Upper lobe of right lung (tissue), 1 donor: ENCODE measurements around the gene SMIM35. TPM values are rescaled to one million over a fixed set of nuclear protein-coding genes. Genes with fewer than 3 reads are reported as not detected.

Experiments
- ATAC-seq: fragments of 200-7000 bp; cut with Tn5 transposase; one replicate; pipeline ENCODE4 v1.9.1; 2020; ENCODE audit warnings: mild to moderate bottlenecking, moderate library complexity
- DNase-seq: peaks from one replicate; pipeline ENCODE4 v3.0.0-alpha.2; 2020
- H3K27ac ChIP-seq: fragments of 200-600 bp; one replicate; pipeline ENCODE4 v1.8.0; 2022
- H3K27me3 ChIP-seq: fragments of 200-600 bp; one replicate; pipeline ENCODE4 v1.8.0; 2022; ENCODE audit warnings: mild to moderate bottlenecking
- H3K36me3 ChIP-seq: fragments of 200-600 bp; one replicate; pipeline ENCODE4 v1.8.0; 2022
- H3K4me1 ChIP-seq: fragments of 200-600 bp; one replicate; pipeline ENCODE4 v1.8.0; 2022
- H3K4me3 ChIP-seq: fragments of 200-600 bp; one replicate; pipeline ENCODE4 v1.8.0; 2022; ENCODE audit warnings: mild to moderate bottlenecking
- H3K9me3 ChIP-seq: fragments of 200-600 bp; one replicate; pipeline ENCODE4 v1.8.0; 2022
- intact Hi-C: fragments of 100-400 bp; cut with DNase I; formaldehyde crosslinking; loops from one replicate; pipeline ENCODE4 v1.11.0; 2022
- total RNA-seq: library from RNA; stranded (reverse); fragmentation: NEBNext Ultra II Directional; extraction: Animal tissue kit (Norgen Biotek cat#: 25700); gene quantifications from one replicate; pipeline ENCODE4 v1.2.1, GENCODE V29; 2021
- TF ChIP-seq, protein P1 (sequence below): fragments of 200-600 bp; IDR thresholded peaks from one replicate; pipeline ENCODE4 v1.8.0; 2022; ENCODE audit warnings: antibody characterized with exemption
- donor health status: DM: no; HTN: yes; CAD: no; lungs with severe emphysema.

The SMIM35 gene
- total RNA-seq, 1 donor from 2014 or later, result not detected

DNA sequence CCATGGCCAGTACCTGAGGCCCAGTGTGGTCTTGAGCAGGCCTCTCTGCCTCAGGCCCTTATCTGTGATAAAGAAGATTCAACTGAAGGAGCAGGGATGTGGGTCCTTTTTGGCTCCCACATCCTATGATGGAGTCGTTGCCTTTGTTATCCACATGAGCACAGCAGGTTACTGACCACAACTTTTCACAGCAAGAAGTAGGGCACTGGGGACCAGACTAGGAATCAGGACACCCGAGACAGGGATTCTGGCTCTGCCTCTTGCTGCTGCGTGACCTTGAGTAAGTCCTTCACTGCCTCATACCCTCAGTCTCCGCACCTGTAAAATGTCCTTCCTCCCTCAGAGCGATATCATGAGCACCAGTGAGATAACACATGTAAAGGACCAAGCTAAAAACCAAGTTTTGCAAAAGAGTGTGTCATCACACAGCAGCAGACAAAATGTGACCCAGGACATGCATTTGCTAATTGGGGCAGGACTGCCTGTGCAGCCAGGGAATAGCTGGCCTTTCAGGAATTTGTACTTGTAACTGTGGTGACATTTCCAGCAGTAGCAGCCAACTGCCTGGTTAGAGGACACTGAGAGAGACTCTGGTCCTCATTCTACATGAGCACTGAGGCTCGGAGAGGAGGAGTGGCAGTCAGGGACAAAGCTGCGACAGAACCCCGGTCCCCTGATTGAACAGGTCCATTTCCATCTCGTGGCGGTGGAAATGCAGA lies 13.2 kb upstream of the SMIM35 start:
- Histone ChIP-seq H3K27ac (no peak overlapping the region), H3K36me3 (no peaks in the 10 kb centered on the region), H3K4me3 (no peak overlapping the region), H3K9me3 (no peaks in the 10 kb centered on the region), H3K4me1 (no peaks in the 10 kb centered on the region), H3K27me3 (no peaks in the 10 kb centered on the region)
- no peak for ATAC-seq
- intact Hi-C loops, result no loop called here
- TF ChIP-seq, protein P1, sequence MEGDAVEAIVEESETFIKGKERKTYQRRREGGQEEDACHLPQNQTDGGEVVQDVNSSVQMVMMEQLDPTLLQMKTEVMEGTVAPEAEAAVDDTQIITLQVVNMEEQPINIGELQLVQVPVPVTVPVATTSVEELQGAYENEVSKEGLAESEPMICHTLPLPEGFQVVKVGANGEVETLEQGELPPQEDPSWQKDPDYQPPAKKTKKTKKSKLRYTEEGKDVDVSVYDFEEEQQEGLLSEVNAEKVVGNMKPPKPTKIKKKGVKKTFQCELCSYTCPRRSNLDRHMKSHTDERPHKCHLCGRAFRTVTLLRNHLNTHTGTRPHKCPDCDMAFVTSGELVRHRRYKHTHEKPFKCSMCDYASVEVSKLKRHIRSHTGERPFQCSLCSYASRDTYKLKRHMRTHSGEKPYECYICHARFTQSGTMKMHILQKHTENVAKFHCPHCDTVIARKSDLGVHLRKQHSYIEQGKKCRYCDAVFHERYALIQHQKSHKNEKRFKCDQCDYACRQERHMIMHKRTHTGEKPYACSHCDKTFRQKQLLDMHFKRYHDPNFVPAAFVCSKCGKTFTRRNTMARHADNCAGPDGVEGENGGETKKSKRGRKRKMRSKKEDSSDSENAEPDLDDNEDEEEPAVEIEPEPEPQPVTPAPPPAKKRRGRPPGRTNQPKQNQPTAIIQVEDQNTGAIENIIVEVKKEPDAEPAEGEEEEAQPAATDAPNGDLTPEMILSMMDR, result no peak
- DNase-seq, result peak; percentile 21

DNA sequence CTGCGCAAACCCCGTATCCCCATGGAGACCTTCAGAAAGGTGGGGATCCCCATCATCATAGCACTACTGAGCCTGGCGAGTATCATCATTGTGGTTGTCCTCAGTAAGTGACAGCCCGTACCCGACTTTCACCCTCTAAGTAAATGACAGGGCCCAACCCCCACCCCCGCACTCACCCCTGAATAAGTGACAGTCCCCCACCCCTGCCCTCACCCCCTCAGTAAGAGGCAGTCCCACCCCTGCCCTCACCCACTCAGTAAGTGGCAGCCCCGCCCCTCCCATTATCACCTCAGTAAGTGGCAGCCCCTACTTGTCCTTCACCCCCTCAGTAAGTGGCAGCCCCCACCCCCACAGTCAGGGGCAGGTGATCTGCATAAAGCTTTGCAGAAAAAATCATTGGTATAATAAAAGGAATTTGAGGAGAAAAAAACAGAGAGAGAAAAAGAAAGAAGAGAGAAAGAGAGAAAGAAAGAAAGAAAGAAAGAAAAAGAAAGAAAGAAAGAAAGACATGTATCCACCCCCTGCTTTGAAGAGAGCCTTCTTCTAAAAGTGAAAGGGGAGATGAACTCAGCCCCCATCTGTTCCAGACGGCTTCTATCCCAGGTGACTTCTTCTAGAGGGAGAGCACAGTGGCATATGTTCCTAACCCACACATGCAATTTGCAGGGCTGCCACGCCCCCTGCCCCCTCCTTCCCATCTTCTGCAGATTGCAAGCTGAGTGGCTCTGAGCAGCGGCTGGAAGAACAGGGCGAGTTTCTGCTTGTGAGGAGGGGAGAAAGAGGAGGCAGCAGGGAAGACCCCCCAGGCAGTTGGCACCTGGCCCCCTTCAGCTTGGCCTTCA lies 12.5 kb upstream of the SMIM35 start:
- Histone ChIP-seq H3K4me1 (no peaks in the 10 kb centered on the region), H3K4me3 (no peak overlapping the region), H3K36me3 (no peaks in the 10 kb centered on the region), H3K9me3 (no peaks in the 10 kb centered on the region), H3K27me3 (no peaks in the 10 kb centered on the region), H3K27ac (no peak overlapping the region)
- TF ChIP-seq, protein P1, result no peak
- peak; percentile 33 for DNase-seq
- intact Hi-C loops, result no loop called here
- no peak for ATAC-seq

DNA sequence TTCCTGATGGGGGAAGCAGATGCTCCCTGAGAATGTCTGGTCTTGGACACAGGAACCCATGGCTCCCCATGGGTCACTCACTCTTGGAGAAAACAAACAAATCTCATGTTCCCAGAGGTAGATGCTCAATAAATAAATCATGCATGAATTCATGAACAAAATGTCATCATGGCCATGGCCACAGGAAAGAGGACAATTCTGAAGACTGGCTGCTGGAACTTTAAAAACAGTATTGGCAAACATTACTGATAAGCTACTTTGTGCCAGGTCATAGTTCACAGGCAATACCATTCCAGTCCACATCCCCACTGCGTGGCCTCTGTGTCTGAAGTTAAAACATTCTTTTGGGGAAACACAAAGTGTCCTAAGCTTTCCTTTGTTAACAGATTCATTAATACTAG lies 9.2 kb upstream of the SMIM35 start:
- H3K36me3 ChIP-seq, result no peaks in the 10 kb centered on the region
- H3K4me1 ChIP-seq, result no peaks in the 10 kb centered on the region
- DNase-seq, result no peak
- intact Hi-C loops, result no loop called here
- no peaks in the 10 kb centered on the region for H3K27me3 ChIP-seq
- H3K4me3 ChIP-seq, result no peak overlapping the region
- TF ChIP-seq, protein P1, result no peak
- ATAC-seq, result no peak
- H3K27ac ChIP-seq, result no peak overlapping the region
- no peaks in the 10 kb centered on the region for H3K9me3 ChIP-seq

DNA sequence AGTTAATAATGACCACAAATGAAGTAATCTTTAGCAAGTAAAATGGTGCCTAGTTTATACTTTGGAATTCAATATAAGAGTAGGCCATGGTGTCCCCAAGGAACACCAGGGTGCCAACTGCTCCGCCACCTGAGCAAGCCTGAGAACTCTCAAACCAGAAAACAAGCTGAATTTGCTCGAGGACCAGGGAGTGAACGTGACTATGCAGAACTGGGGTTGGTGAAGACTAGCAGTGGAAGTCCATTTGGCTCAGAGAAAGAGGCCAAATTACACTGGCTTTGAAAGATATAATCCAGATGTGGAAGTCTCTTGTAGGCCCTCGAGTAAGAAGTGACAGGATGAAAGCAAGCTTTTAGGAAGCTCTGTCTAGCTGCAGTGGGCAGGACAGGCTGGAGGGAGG lies 8.7 kb upstream of the SMIM35 start:
- TF ChIP-seq, protein P1, result no peak
- no peak for DNase-seq
- no peak for ATAC-seq
- Histone ChIP-seq H3K36me3 (no peaks in the 10 kb centered on the region), H3K27ac (no peak overlapping the region), H3K4me3 (no peak overlapping the region), H3K27me3 (no peaks in the 10 kb centered on the region), H3K9me3 (no peaks in the 10 kb centered on the region), H3K4me1 (no peaks in the 10 kb centered on the region)
- intact Hi-C loops, result no loop called here

DNA sequence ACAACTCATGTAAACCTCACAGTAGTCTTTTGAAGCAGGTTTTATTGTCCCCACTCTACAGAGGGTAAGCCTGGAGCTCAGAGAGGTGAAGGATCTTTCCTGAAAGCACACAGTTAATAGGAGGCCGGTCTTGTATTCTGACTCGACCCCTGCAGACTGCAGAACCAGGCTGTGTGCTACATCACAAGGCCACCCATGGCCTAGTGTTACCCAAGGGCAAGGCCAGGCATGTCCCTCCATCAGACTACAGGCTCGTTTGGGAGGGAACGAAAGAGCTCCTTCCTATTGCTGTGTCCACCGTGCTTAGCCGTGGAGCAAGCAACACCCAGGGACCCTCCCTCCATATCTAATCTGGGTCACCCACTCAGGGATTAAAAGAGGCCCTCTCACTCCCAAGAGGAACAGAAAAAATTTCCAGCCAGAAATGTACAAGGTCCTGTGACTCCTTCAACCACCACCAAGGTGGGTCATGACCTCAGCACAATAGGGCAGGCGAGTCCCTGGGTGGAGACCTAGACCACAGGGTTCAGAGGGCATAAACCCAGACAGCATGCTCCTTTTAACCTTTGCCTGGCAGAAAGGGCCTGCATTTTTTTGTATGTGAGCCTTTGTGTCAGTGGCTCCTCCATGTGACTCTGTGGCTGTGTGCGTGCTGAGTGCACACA lies 6.3 kb upstream of the SMIM35 start:
- Histone ChIP-seq H3K4me3 (no peak overlapping the region), H3K36me3 (no peaks in the 10 kb centered on the region), H3K27me3 (no peaks in the 10 kb centered on the region), H3K4me1 (no peaks in the 10 kb centered on the region), H3K27ac (no peak overlapping the region), H3K9me3 (no peaks in the 10 kb centered on the region)
- ATAC-seq (no peak), DNase-seq (no peak)
- intact Hi-C loops, result no loop called here
- TF ChIP-seq, protein P1, result no peak
